A673 (cell line): Measurements from ENCODE around the gene LRRC23. TPM values are rescaled to one million over a fixed set of nuclear protein-coding genes. Genes with fewer than 3 reads are reported as not detected.

Experiments
- BruUV-seq: library from RNA; stranded (reverse); fragments of 400-500 nt; replicated peaks from 2 replicates; lab custom pipeline; 2021; lab: Mats Ljungman, UMichigan
- CTCF ChIA-PET: fragments of 300-600 bp; sonication (Branson Sonifier 250); formaldehyde crosslinking; loops from one replicate; lab custom pipeline; 2022; ENCODE audit warnings: antibody characterized with exemption; lab: Charles Lee
- POLR2A ChIA-PET: fragments of 300-600 bp; sonication (Branson Sonifier 250); formaldehyde crosslinking; loops from one replicate; lab custom pipeline; 2022; ENCODE audit warnings: antibody characterized with exemption; ENCODE audit not compliant: low non-redundant PET; lab: Charles Lee
- DNase-seq: peaks from one replicate; pipeline ENCODE4 v3.0.0-alpha.2; 2015; ENCODE audit warnings: low spot score
- H3K27ac ChIP-seq: fragments of 200-600 bp; sonication (generic); 2 replicates; pipeline ENCODE4 v1.5.1; 2016; ENCODE audit warnings: mixed run types, low read depth, mild to moderate bottlenecking, mixed read lengths, antibody characterized with exemption, low read length; ENCODE audit not compliant: poor library complexity, severe bottlenecking
- H3K27me3 ChIP-seq: fragments of 200-600 bp; sonication (generic); replicated peaks from 2 replicates; pipeline ENCODE4 v1.6.1; 2017; ENCODE audit warnings: mixed run types, low read depth, mild to moderate bottlenecking, mixed read lengths, antibody characterized with exemption, low read length; ENCODE audit not compliant: insufficient read depth, poor library complexity
- H3K36me3 ChIP-seq: fragments of 200-600 bp; sonication (generic); 2 replicates; pipeline ENCODE4 v1.6.1; 2016; ENCODE audit warnings: mixed run types, mild to moderate bottlenecking, mixed read lengths, antibody characterized with exemption, low read length; ENCODE audit not compliant: insufficient read depth, poor library complexity, severe bottlenecking
- H3K4me1 ChIP-seq: fragments of 200-600 bp; sonication (generic); 2 replicates; pipeline ENCODE4 v1.6.1; 2017; ENCODE audit warnings: mixed run types, mild to moderate bottlenecking, mixed read lengths, antibody characterized with exemption, low read length; ENCODE audit not compliant: insufficient read depth, poor library complexity, severe bottlenecking
- H3K4me3 ChIP-seq: fragments of 200-600 bp; sonication (generic); 2 replicates; pipeline ENCODE4 v1.5.1; 2016; ENCODE audit warnings: low read depth, mixed run types, mild to moderate bottlenecking, mixed read lengths, low read length; ENCODE audit not compliant: poor library complexity, severe bottlenecking
- H3K9me3 ChIP-seq: fragments of 200-600 bp; sonication (generic); 2 replicates; pipeline ENCODE4 v1.6.1; 2016; ENCODE audit warnings: mixed run types, low read depth, mild to moderate bottlenecking, mixed read lengths, antibody characterized with exemption, low read length; ENCODE audit not compliant: poor library complexity, severe bottlenecking
- CTCF ChIP-seq: fragments of 300-800, 200-600 bp; sonication (generic); conservative IDR thresholded peaks from 2 replicates; pipeline ENCODE4 v1.5.1; 2017; ENCODE audit warnings: low read depth, mild to moderate bottlenecking, antibody characterized with exemption, low read length, moderate library complexity, mixed read lengths
- EZH2 ChIP-seq: fragments of 200-600 bp; sonication (generic); IDR thresholded peaks from 2 replicates; pipeline ENCODE4 v1.6.1; 2017; ENCODE audit warnings: borderline replicate concordance, low read depth, mild to moderate bottlenecking, mixed read lengths, antibody characterized with exemption, low read length; ENCODE audit not compliant: poor library complexity, severe bottlenecking
- intact Hi-C: fragments of 100-400 bp; cut with micrococcal nuclease; formaldehyde crosslinking; loops from one replicate; pipeline ENCODE4 v1.10.0; 2022; ENCODE audit not compliant: unreplicated experiment
- total RNA-seq: library from RNA; stranded (reverse); gene quantifications from 2 replicates; pipeline ENCODE4 v1.2.3, GENCODE V29; 2021

Gene LRRC23
- total RNA-seq, 1 experiment from 2014 or later = 7.7 TPM

GRCh38 chr12:6899837-6900519 is 4.6 kb upstream of the LRRC23 start:
- H3K27ac ChIP-seq = no peak overlapping the region
- ChIA-PET CTCF (interaction anchor here (0.6 kb wide), 1 partner anchor 21 kb away, joined by 4 read pairs; no protein-coding TSS in a partner anchor), POLR2A (interaction anchor here (0.9 kb wide), 1 partner anchor 31 kb away, joined by 3 read pairs; no protein-coding TSS in a partner anchor)
- peak; percentile 55 for DNase-seq
- no peak overlapping the region for H3K4me3 ChIP-seq
- peaks cover 7% of the 10 kb centered on the region for H3K4me1 ChIP-seq
- H3K36me3 ChIP-seq = no peaks in the 10 kb centered on the region
- no peak for TF ChIP-seq EZH2
- TF ChIP-seq CTCF = no peak
- H3K9me3 ChIP-seq = no peaks in the 10 kb centered on the region
- H3K27me3 ChIP-seq = no peaks in the 10 kb centered on the region
- intact Hi-C loops = no loop called here
- BruUV-seq = no TSS peak

DNA sequence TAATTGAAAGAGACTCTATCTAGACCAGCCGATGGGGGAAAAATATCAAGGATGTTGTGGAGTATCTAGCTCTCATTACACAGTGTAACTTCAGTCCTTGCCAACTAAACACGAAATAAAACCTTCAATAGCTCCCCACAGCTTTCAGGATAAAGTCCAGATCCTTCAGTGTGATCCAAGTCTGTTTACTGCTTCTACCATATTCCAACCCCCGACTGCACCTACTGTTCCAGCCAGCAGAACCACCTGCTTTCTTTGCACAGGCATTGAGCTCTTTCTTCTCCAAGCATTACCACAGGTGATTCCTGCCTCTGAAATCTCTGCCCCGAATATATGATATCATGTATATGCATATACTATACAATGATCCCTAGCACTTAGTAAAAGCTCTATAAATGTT is 2.2 kb upstream of the LRRC23 start:
- no TSS peak for BruUV-seq
- H3K4me3 ChIP-seq = no peak overlapping the region
- POLR2A ChIA-PET = no interaction called here
- H3K9me3 ChIP-seq = no peaks in the 10 kb centered on the region
- CTCF ChIA-PET = interaction anchor here (0.6 kb wide), 1 partner anchor 11 kb away, joined by 4 read pairs; no protein-coding TSS in a partner anchor
- no peak for DNase-seq
- TF ChIP-seq EZH2 (no peak), CTCF (no peak)
- no peaks in the 10 kb centered on the region for H3K27me3 ChIP-seq
- peaks cover 7% of the 10 kb centered on the region for H3K4me1 ChIP-seq
- no peak overlapping the region for H3K27ac ChIP-seq
- intact Hi-C loops = no loop called here
- H3K36me3 ChIP-seq = no peaks in the 10 kb centered on the region

GRCh38 chr12:6903722-6904121 is 900 bp upstream of the LRRC23 start:
- no TSS peak for BruUV-seq
- intact Hi-C loops = loop anchor here (2.0 kb wide), 1 partner anchor 31 kb away; the partner anchor contains the start of gene SPSB2
- POLR2A ChIA-PET = no interaction called here
- no peaks in the 10 kb centered on the region for H3K36me3 ChIP-seq
- TF ChIP-seq EZH2 = no peak
- TF ChIP-seq CTCF = no peak
- no peak overlapping the region for H3K4me3 ChIP-seq
- no peaks in the 10 kb centered on the region for H3K27me3 ChIP-seq
- DNase-seq = no peak
- CTCF ChIA-PET = no interaction called here
- no peaks in the 10 kb centered on the region for H3K9me3 ChIP-seq
- no peak overlapping the region for H3K27ac ChIP-seq
- H3K4me1 ChIP-seq = peaks cover 7% of the 10 kb centered on the region
